IMR-90 (cell line): ENCODE results near the gene KCNQ5. TPM values are rescaled to one million over a fixed set of nuclear protein-coding genes. Genes with fewer than 3 reads are reported as not detected.

ENCODE experiments used
- ATAC-seq: fragments of 200-7000 bp; cut with Tn5 transposase; 2 replicates; pipeline ENCODE4 v1.9.1; 2020; ENCODE audit warnings: low read depth, mild to moderate bottlenecking, moderate library complexity
- BruUV-seq: library from RNA; stranded (reverse); fragments of 400-500 nt; replicated peaks from 2 replicates; lab custom pipeline; 2021; lab: Mats Ljungman, UMichigan
- CTCF ChIA-PET: fragments of 300-600 bp; formaldehyde crosslinking; extraction: SDS; loops from one replicate; lab custom pipeline; 2021; ENCODE audit warnings: antibody characterized with exemption; lab: Yijun Ruan, JAX
- POLR2A ChIA-PET: fragments of 300-600 bp; sonication (Branson Sonifier 250); formaldehyde crosslinking; loops from one replicate; lab custom pipeline; 2022; ENCODE audit warnings: antibody characterized with exemption; ENCODE audit not compliant: unreplicated experiment; lab: Charles Lee
- DNase-seq: peaks from one replicate; pipeline ENCODE4 v3.0.0; 2013
- H2AFZ ChIP-seq: replicated peaks from 2 replicates; pipeline ENCODE3; 2013; ENCODE audit warnings: low read length, mild to moderate bottlenecking; ENCODE audit not compliant: poor library complexity
- H2AK5ac ChIP-seq: 2 replicates; pipeline ENCODE4 v1.6.1; 2013; ENCODE audit warnings: low read depth, low read length, inconsistent platforms
- H2AK9ac ChIP-seq: replicated peaks from 2 replicates; pipeline ENCODE3; 2013; ENCODE audit warnings: mild to moderate bottlenecking, low read depth, low read length, moderate library complexity; ENCODE audit not compliant: poor library complexity
- H2BK120ac ChIP-seq: 2 replicates; pipeline ENCODE4 v1.6.1; 2013; ENCODE audit warnings: low read depth, low read length, inconsistent platforms
- H2BK15ac ChIP-seq: 3 replicates; pipeline ENCODE4 v1.6.1; 2013; ENCODE audit warnings: low read depth, low read length, inconsistent platforms
- H2BK20ac ChIP-seq: 2 replicates; pipeline ENCODE4 v1.6.1; 2013; ENCODE audit warnings: low read depth, mild to moderate bottlenecking, inconsistent platforms, low read length, moderate library complexity
- H2BK5ac ChIP-seq: 2 replicates; pipeline ENCODE4 v1.6.1; 2013; ENCODE audit warnings: mild to moderate bottlenecking, low read depth, low read length, inconsistent platforms; ENCODE audit not compliant: poor library complexity, severe bottlenecking
- H3K14ac ChIP-seq: replicated peaks from 2 replicates; pipeline ENCODE4 v1.6.1; 2013; ENCODE audit warnings: low read depth, low read length, inconsistent platforms
- H3K18ac ChIP-seq: 2 replicates; pipeline ENCODE4 v1.6.1; 2013; ENCODE audit warnings: low read depth, low read length, control low read depth
- H3K23ac ChIP-seq: 2 replicates; pipeline ENCODE4 v1.6.1; 2013; ENCODE audit warnings: low read depth, low read length, inconsistent platforms
- H3K27ac ChIP-seq: 2 replicates; pipeline ENCODE4 v1.5.1; 2013; ENCODE audit warnings: mild to moderate bottlenecking, control low read depth, low read length; ENCODE audit not compliant: insufficient read depth
- H3K27me3 ChIP-seq: 2 replicates; pipeline ENCODE4 v1.6.1; 2013; ENCODE audit warnings: low read length; ENCODE audit not compliant: control insufficient read depth, insufficient read depth
- H3K36me3 ChIP-seq: 2 replicates; pipeline ENCODE4 v1.6.1; 2013; ENCODE audit warnings: low read length, mixed read lengths; ENCODE audit not compliant: control insufficient read depth, insufficient read depth
- H3K4ac ChIP-seq: 2 replicates; pipeline ENCODE4 v1.6.1; 2013; ENCODE audit warnings: low read depth, low read length, inconsistent platforms
- H3K4me1 ChIP-seq: 2 replicates; pipeline ENCODE4 v1.6.1; 2013; ENCODE audit warnings: low read length, mixed read lengths; ENCODE audit not compliant: control insufficient read depth, insufficient read depth
- H3K4me2 ChIP-seq: 2 replicates; pipeline ENCODE4 v1.6.1; 2013; ENCODE audit warnings: low read depth, mild to moderate bottlenecking, control low read depth, low read length, moderate library complexity
- H3K4me3 ChIP-seq: 2 replicates; pipeline ENCODE4 v1.5.1; 2013; ENCODE audit warnings: low read depth, mild to moderate bottlenecking, control low read depth, low read length, moderate library complexity; ENCODE audit not compliant: insufficient read depth
- H3K56ac ChIP-seq: 2 replicates; pipeline ENCODE4 v1.6.1; 2013; ENCODE audit warnings: low read length, inconsistent platforms; ENCODE audit not compliant: insufficient read depth; ENCODE audit errors: extremely low read depth
- H3K79me1 ChIP-seq, 2 experiments: 2 replicates each; pipeline ENCODE4 v1.6.1; 2013; ENCODE audit warnings: low read length in 2 of 2, inconsistent platforms in 1 of 2, low read depth in 1 of 2
- H3K9ac ChIP-seq: 2 replicates; pipeline ENCODE4 v1.6.1; 2013; ENCODE audit warnings: low read depth, low read length, control low read depth
- H3K9me1 ChIP-seq: 2 replicates; pipeline ENCODE4 v1.6.1; 2013; ENCODE audit warnings: low read length, inconsistent platforms; ENCODE audit not compliant: insufficient read depth
- H3K9me3 ChIP-seq: 2 replicates; pipeline ENCODE4 v1.6.1; 2013; ENCODE audit warnings: low read length; ENCODE audit not compliant: control insufficient read depth, insufficient read depth
- H4K20me1 ChIP-seq: 2 replicates; pipeline ENCODE4 v1.6.1; 2013; ENCODE audit warnings: low read length, inconsistent platforms; ENCODE audit not compliant: insufficient read depth
- H4K5ac ChIP-seq: 2 replicates; pipeline ENCODE4 v1.6.1; 2013; ENCODE audit warnings: mild to moderate bottlenecking, low read depth, low read length, control low read depth
- H4K8ac ChIP-seq, 2 experiments: 2 replicates each; pipeline ENCODE4 v1.6.1; 2013; ENCODE audit warnings: low read depth in 2 of 2, low read length in 2 of 2, control low read depth in 1 of 2, inconsistent platforms in 1 of 2
- H4K91ac ChIP-seq: 2 replicates; pipeline ENCODE4 v1.6.1; 2013; ENCODE audit warnings: low read depth, low read length, inconsistent platforms; ENCODE audit not compliant: insufficient read depth
- BHLHE40 ChIP-seq: fragments of 150-350 bp; IDR thresholded peaks from 2 replicates; pipeline ENCODE4 v1.6.1; 2016; ENCODE audit warnings: mild to moderate bottlenecking, low read depth, low read length
- CEBPB ChIP-seq: IDR thresholded peaks from 2 replicates; pipeline ENCODE4 v1.6.1; 2012; ENCODE audit warnings: low read depth, low read length, improper control_type of control experiment
- CHD1 ChIP-seq: IDR thresholded peaks from 2 replicates; pipeline ENCODE4 v1.6.1; 2012; ENCODE audit warnings: low read depth, low read length, improper control_type of control experiment
- MAFK ChIP-seq: IDR thresholded peaks from 2 replicates; pipeline ENCODE4 v1.6.1; 2012; ENCODE audit warnings: low read depth, low read length, improper control_type of control experiment
- MAZ ChIP-seq: IDR thresholded peaks from 2 replicates; pipeline ENCODE4 v1.6.1; 2012; ENCODE audit warnings: low read depth, mild to moderate bottlenecking, low read length, improper control_type of control experiment, moderate library complexity, borderline replicate concordance
- MXI1 ChIP-seq: IDR thresholded peaks from 2 replicates; pipeline ENCODE4 v1.6.1; 2012; ENCODE audit warnings: low read depth, mild to moderate bottlenecking, low read length, moderate library complexity, borderline replicate concordance
- NFE2L2 ChIP-seq: fragments of 150-350 bp; IDR thresholded peaks from 2 replicates; pipeline ENCODE4 v1.6.1; 2016; ENCODE audit warnings: low read depth, mild to moderate bottlenecking, low read length
- POLR2A ChIP-seq: IDR thresholded peaks from 2 replicates; pipeline ENCODE4 v1.6.1; 2012; ENCODE audit warnings: mild to moderate bottlenecking, low read depth, low read length
- RAD21 ChIP-seq: IDR thresholded peaks from 2 replicates; pipeline ENCODE4 v1.6.1; 2012; ENCODE audit warnings: low read length, improper control_type of control experiment
- RCOR1 ChIP-seq: IDR thresholded peaks from 2 replicates; pipeline ENCODE4 v1.6.1; 2012; ENCODE audit warnings: mild to moderate bottlenecking, low read length, improper control_type of control experiment; ENCODE audit not compliant: insufficient replicate concordance
- RFX5 ChIP-seq: IDR thresholded peaks from 2 replicates; pipeline ENCODE4 v1.8.0; 2012; ENCODE audit warnings: low read depth, mild to moderate bottlenecking, low read length, moderate library complexity
- SMC3 ChIP-seq: fragments of 150-350 bp; IDR thresholded peaks from 2 replicates; pipeline ENCODE4 v1.6.1; 2016; ENCODE audit warnings: low read depth, mild to moderate bottlenecking, antibody characterized with exemption, low read length, moderate library complexity
- WGBS, 2 experiments: methylation state at CpG; one replicate each; pipeline versions ENCODE4 v1.1.5 to v1.1.7; 2013; ENCODE audit warnings: missing lambda C conversion rate in 2 of 2; ENCODE audit not compliant: insufficient read length in 1 of 2; ENCODE audit errors: extremely low coverage in 2 of 2; 5-methylcytosine and 5-hydroxymethylcytosine counted together
- dilution Hi-C: fragments of 300-500 bp; cut with HindIII; formaldehyde crosslinking; loops from one replicate; pipeline ENCODE4 v1.14.3; 2018; ENCODE audit warnings: low sequenced_read_pairs; ENCODE audit not compliant: unreplicated experiment
- in situ Hi-C: fragments of 300-500 bp; cut with MboI; formaldehyde crosslinking; loops from 3 replicates; pipeline ENCODE4 v1.14.3; 2019; ENCODE audit warnings: low sequenced_read_pairs, inconsistent platforms, mixed read lengths
- intact Hi-C: fragments of 100-400 bp; cut with micrococcal nuclease; formaldehyde crosslinking; loops from 2 replicates; pipeline ENCODE4 v1.10.0; 2022
- polyA plus RNA-seq, 3 experiments: library from polyadenylated mRNA; depleted of rRNA; stranded (reverse); fragments of >200 nt; gene quantifications; 2 replicates each; pipeline ENCODE4 v1.2.3, GENCODE V29; 2012; ENCODE audit warnings: low replicate concordance in 1 of 3
- total RNA-seq: library from RNA; depleted of rRNA; stranded (reverse); fragments of >200 nt; gene quantifications from 2 replicates; pipeline ENCODE4 v1.2.3, GENCODE V29; 2012
- TF ChIP-seq, protein P1 (sequence below): fragments of 150-350 bp; IDR thresholded peaks from 2 replicates; pipeline ENCODE4 v1.6.1; 2017; ENCODE audit warnings: mild to moderate bottlenecking, antibody characterized with exemption, low read length, low read depth
- TF ChIP-seq, protein P2 (sequence below): fragments of 150-350 bp; IDR thresholded peaks from 2 replicates; pipeline ENCODE4 v1.6.1; 2016; ENCODE audit warnings: low read depth, mild to moderate bottlenecking, low read length, moderate library complexity, borderline replicate concordance

Gene KCNQ5
- total and polyA plus RNA-seq, 2 of the 4 experiments (the other 2 are of a cell fraction), result 0.75 to 1.3 TPM

DNA sequence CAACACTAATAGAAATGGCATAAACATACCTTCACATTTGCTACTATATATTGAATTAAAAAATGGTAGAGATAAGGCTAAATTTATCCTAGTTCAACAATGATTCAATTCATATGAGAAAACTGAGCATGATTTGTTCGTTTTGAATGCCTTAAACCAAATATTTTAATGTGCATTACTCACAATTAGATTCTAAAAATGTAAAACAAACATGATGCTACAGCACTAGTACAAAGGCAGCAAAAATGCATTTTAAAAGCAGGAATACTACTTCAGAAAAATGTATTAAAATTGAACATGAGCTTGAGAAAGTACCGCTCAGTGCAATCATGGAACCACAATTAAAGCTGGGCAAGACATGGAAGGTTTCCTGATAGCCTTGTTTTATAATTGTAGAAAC is 195.3 kb downstream of the KCNQ5 start:
- intact Hi-C loops, result no loop called here

More for the DNA sequence above, 195.3 kb downstream of the KCNQ5 start:
- H2AK5ac ChIP-seq, result no peak overlapping the region
- no peaks in the 10 kb centered on the region for H3K27me3 ChIP-seq
- no peak overlapping the region for H3K4me3 ChIP-seq
- H4K91ac ChIP-seq, result no peak overlapping the region
- DNase-seq, result no peak
- no peak overlapping the region for H2BK5ac ChIP-seq
- in situ Hi-C loops, result no loop called here
- H3K9me1 ChIP-seq, result 0 out of 2 replicates have a peak, but pooled peaks cover 3% of the 10 kb centered on the region
- H3K23ac ChIP-seq, result no peak overlapping the region
- no peak overlapping the region for H3K18ac ChIP-seq
- dilution Hi-C loops, result no loop called here
- H3K56ac ChIP-seq, result no peak overlapping the region
- H3K14ac ChIP-seq, result no peak overlapping the region
- no peak for TF ChIP-seq SMC3
- TF ChIP-seq, protein P1, sequence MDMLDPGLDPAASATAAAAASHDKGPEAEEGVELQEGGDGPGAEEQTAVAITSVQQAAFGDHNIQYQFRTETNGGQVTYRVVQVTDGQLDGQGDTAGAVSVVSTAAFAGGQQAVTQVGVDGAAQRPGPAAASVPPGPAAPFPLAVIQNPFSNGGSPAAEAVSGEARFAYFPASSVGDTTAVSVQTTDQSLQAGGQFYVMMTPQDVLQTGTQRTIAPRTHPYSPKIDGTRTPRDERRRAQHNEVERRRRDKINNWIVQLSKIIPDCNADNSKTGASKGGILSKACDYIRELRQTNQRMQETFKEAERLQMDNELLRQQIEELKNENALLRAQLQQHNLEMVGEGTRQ, result no peak
- no peak for TF ChIP-seq MAZ
- no peak for TF ChIP-seq CHD1
- no peak for TF ChIP-seq RCOR1
- TF ChIP-seq MAFK, result no peak
- TF ChIP-seq MXI1, result no peak
- no peak for TF ChIP-seq POLR2A
- no peak for TF ChIP-seq NFE2L2
- TF ChIP-seq, protein P2, sequence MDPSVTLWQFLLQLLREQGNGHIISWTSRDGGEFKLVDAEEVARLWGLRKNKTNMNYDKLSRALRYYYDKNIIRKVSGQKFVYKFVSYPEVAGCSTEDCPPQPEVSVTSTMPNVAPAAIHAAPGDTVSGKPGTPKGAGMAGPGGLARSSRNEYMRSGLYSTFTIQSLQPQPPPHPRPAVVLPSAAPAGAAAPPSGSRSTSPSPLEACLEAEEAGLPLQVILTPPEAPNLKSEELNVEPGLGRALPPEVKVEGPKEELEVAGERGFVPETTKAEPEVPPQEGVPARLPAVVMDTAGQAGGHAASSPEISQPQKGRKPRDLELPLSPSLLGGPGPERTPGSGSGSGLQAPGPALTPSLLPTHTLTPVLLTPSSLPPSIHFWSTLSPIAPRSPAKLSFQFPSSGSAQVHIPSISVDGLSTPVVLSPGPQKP, result no peak
- no peak for TF ChIP-seq RAD21
- TF ChIP-seq BHLHE40, result no peak
- TF ChIP-seq CEBPB, result no peak
- TF ChIP-seq RFX5, result no peak
- POLR2A ChIA-PET, result no interaction called here
- no peak overlapping the region for H4K5ac ChIP-seq
- no peak for ATAC-seq
- H2BK20ac ChIP-seq, result no peak overlapping the region
- H4K20me1 ChIP-seq, result no peaks in the 10 kb centered on the region
- 100% methylated on average over 1 of the region's 2 CpGs; no CpG with 5 or more reads in 1 of the 2 experiments for WGBS, 2 experiments
- no TSS peak for BruUV-seq
- H3K27ac ChIP-seq, result no peak overlapping the region
- no peaks in the 10 kb centered on the region; a peak in 1 of 4 replicates for H3K79me1 ChIP-seq
- peaks cover 3% of the 10 kb centered on the region; the same call in 1 of the 2 replicates for H3K4me1 ChIP-seq
- H2BK15ac ChIP-seq, result no peak overlapping the region
- H3K9ac ChIP-seq, result no peak overlapping the region
- no peak overlapping the region for H4K8ac ChIP-seq
- no peaks in the 10 kb centered on the region for H3K36me3 ChIP-seq
- H2AK9ac ChIP-seq, result no peak overlapping the region
- no peak overlapping the region for H3K4ac ChIP-seq
- CTCF ChIA-PET, result interaction anchor here (0.6 kb wide), 1 partner anchor 424 kb away, joined by 3 read pairs; no protein-coding TSS in a partner anchor
- H3K4me2 ChIP-seq, result no peak overlapping the region
- no peak overlapping the region for H2AFZ ChIP-seq
- no peaks in the 10 kb centered on the region for H3K9me3 ChIP-seq
- no peak overlapping the region for H2BK120ac ChIP-seq
